Hair follicle dermal papilla cell (primary cell): ENCODE results near the gene ANKEF1. TPM values are rescaled to one million over a fixed set of nuclear protein-coding genes. Genes with fewer than 3 reads are reported as not detected.

ENCODE experiments used
- small RNA-seq: library from RNA; depleted of rRNA; stranded (forward); fragments of <200 nt; gene quantifications from one replicate; pipeline ENCODE3, GENCODE V24; 2012
- total RNA-seq: library from RNA; depleted of rRNA; stranded (reverse); fragments of >200 nt; gene quantifications from 2 replicates; pipeline ENCODE4 v1.2.3, GENCODE V29; 2012

The ANKEF1 gene
- 3.4 and 4.2 TPM in 2 replicates for total RNA-seq

GRCh38 chr20:10034717-10035571 is at the start of gene ANKEF1:
ANKEF1 (plus strand) TSS chr20:10034987; CDS start chr20:10038302, 3,315 bp downstream.

Small RNAs within 50 kb of the gene (small RNA-seq; reads per million reads assigned to genes)
- not detected for gene RF00017

Other genes starting within 250 kb of the ANKEF1 start
- under 0.01 TPM in 1 of 2 replicates, not detected in the other for gene PAK5, start 195.9 kb upstream of the ANKEF1 start, total RNA-seq
- 0.32 and 0.73 TPM in 2 replicates for gene SNAP25, start 183.8 kb downstream of the ANKEF1 start, total RNA-seq